Left lung (tissue), 10 donors: ENCODE measurements around the gene FAM185A. TPM values are rescaled to one million over a fixed set of nuclear protein-coding genes. Genes with fewer than 3 reads are reported as not detected.
"Not testable (repeated sequence)": the region's sequence is repeated elsewhere in the genome, so short reads cannot be mapped to it uniquely, and the experiment has no call there.

Experiments used
- ATAC-seq: fragments of 200-7000 bp; cut with Tn5 transposase; one replicate; pipeline ENCODE4 v1.9.1; 2020; ENCODE audit warnings: moderate library complexity
- DNase-seq, 4 donors: peaks; one replicate each; pipeline ENCODE4 v3.0.0-alpha.2; 2013 to 2020
- H3K27ac ChIP-seq, 2 donors: fragments of 200-600 bp; sonication (generic) in 1 of 2; one replicate each; pipeline versions ENCODE4 v1.5.0 to v1.8.0; 2020 to 2021
- H3K27me3 ChIP-seq, 2 donors: fragments of 200-600 bp; sonication (generic) in 1 of 2; one replicate each; pipeline versions ENCODE4 v1.5.0 to v1.8.0; 2020 to 2021
- H3K36me3 ChIP-seq, 2 donors: fragments of 200-600 bp; sonication (generic) in 1 of 2; one replicate each; pipeline versions ENCODE4 v1.5.0 to v1.8.0; 2020 to 2021
- H3K4me1 ChIP-seq, 2 donors: fragments of 200-600 bp; one replicate each; pipeline ENCODE4 v1.8.0; 2021
- H3K4me3 ChIP-seq, 2 donors: fragments of 200-600 bp; sonication (generic) in 1 of 2; one replicate each; pipeline versions ENCODE4 v1.5.0 to v1.8.0; 2020 to 2021; ENCODE audit warnings: mild to moderate bottlenecking in 1 of 2
- H3K9me3 ChIP-seq, 2 donors: fragments of 200-600 bp; sonication (generic) in 1 of 2; one replicate each; pipeline versions ENCODE4 v1.5.0 to v1.8.0; 2020 to 2021
- CTCF ChIP-seq, 2 donors: fragments of 200-600 bp; sonication (generic) in 1 of 2; IDR thresholded peaks; one replicate each; pipeline versions ENCODE4 v1.5.0 to v1.8.0; 2021; ENCODE audit warnings: antibody characterized with exemption in 2 of 2
- intact Hi-C, 2 donors: fragments of 100-400 bp; cut with DNase I; formaldehyde crosslinking; loops; one replicate each; pipeline versions ENCODE4 v1.11.2 to v1.14.2; 2022
- polyA plus RNA-seq, 6 donors: library from polyadenylated mRNA; unstranded; fragments of 120-200 nt; gene quantifications; one replicate each; pipeline ENCODE4 v1.2.1, GENCODE V29; 2013; ENCODE audit not compliant: insufficient read length in 6 of 6
- total RNA-seq, 2 donors: library from RNA; stranded (reverse); fragmentation: NEBNext Ultra II Directional; extraction: Animal tissue kit (Norgen Biotek cat#: 25700); gene quantifications; one replicate each; pipeline ENCODE4 v1.2.1, GENCODE V29; 2021
- donor health status: DM: no; HTN: yes; CAD: no.
- donor health status: DM: no; HTN: no; CAD: no.

The FAM185A gene
- total and polyA plus RNA-seq, 8 donors, result 7.1 to 15.1 (median 12.2) TPM

DNA sequence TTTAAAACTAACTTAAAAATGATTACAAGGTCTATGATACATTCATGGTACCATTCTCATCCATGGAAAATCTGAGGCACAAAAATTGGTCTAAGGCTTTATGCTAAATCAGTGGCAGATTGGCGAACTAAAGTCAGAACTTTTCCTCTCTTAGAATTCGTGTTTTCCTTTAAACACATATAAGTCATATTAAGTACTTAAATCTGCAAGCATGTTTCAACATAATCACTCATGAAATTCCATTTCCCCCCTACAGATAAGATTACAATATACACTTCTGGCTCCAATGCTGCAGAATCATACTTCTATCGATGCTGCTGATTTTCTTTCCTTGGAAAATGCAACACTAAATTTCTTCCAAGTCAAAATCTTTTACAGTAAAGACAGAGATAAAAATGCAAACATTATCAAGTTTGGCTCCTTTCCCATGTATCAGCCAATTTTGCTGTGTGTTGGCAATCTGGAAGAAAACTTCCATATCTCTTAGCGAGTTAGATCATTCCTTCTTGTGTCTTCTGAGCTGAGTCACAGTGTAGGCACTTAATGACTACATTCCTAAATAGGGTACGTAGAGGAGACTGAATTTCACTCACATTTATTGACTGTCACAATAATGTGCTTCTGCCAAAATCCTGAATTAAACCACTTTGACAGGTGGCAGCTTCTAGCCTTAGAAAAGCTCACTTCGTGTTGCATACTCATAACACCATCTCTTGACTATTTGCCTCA lies 87.6 kb downstream of the FAM185A start:
- no peak for TF ChIP-seq CTCF (IDR thresholded peaks at IDR 0.05)
- intact Hi-C loops, result no loop called here
- H3K4me3 ChIP-seq, result no peak overlapping the region
- no peaks in the 10 kb centered on the region for H3K4me1 ChIP-seq
- no peaks in the 10 kb centered on the region for H3K27me3 ChIP-seq
- no peaks in the 10 kb centered on the region for H3K36me3 ChIP-seq
- no peaks in the 10 kb centered on the region for H3K9me3 ChIP-seq
- peak overlapping the region in 1 of 2 donors; percentile 33 for H3K27ac ChIP-seq
- peak in 2 of 4 donors; percentile 64 for DNase-seq
- peak; percentile 58 for ATAC-seq

DNA sequence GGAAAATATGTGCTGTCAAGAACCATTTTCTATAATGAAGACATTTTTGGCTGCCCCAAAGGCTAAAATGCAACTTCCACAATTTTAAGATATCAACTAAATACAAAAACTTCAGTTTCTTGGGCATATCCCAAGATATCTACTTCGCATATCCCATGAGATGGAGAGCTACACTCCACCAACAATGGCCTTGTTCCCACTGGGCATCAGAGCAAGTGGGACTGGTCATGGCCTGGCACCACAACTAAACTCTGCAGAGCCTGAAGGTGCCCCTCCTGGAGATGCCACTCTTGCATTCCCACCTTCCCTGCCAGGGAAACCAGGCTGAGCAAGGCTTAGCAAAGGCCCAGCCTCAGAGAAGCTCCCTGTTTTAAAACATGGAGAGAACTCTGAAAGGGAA lies 88.2 kb downstream of the FAM185A start:
- no peak for TF ChIP-seq CTCF (IDR thresholded peaks at IDR 0.05)
- Histone ChIP-seq H3K36me3 (no peaks in the 10 kb centered on the region), H3K27ac (peak overlapping the region in 1 of 2 donors; percentile 33), H3K4me3 (no peak overlapping the region), H3K4me1 (no peaks in the 10 kb centered on the region), H3K9me3 (no peaks in the 10 kb centered on the region), H3K27me3 (no peaks in the 10 kb centered on the region)
- ATAC-seq, result no peak
- no peak for DNase-seq
- intact Hi-C loops, result no loop called here

- H3K27ac ChIP-seq, result peak overlapping the region in 1 of 2 donors; percentile 33
- H3K4me3 ChIP-seq, result no peak overlapping the region
- no peaks in the 10 kb centered on the region for H3K9me3 ChIP-seq
- no peaks in the 10 kb centered on the region for H3K36me3 ChIP-seq
- ATAC-seq, result no peak
- intact Hi-C loops, result no loop called here
- TF ChIP-seq CTCF (IDR thresholded peaks at IDR 0.05), result no peak
- H3K4me1 ChIP-seq, result no peaks in the 10 kb centered on the region
- no peaks in the 10 kb centered on the region for H3K27me3 ChIP-seq
- no peak for DNase-seq
Observed at GRCh38 chr7:102837802-102838201, 89.0 kb downstream of the FAM185A start.

- H3K27ac ChIP-seq, ATAC-seq, DNase-seq, H3K27me3 ChIP-seq, H3K36me3 ChIP-seq, H3K4me3 ChIP-seq, intact Hi-C loops, H3K9me3 ChIP-seq, H3K4me1 ChIP-seq: not testable (repeated sequence)
Observed at GRCh38 chr7:102838572-102839101, 89.8 kb downstream of the FAM185A start.

- Histone ChIP-seq H3K27me3 (no peaks in the 10 kb centered on the region), H3K9me3 (no peaks in the 10 kb centered on the region), H3K4me3 (no peak overlapping the region), H3K27ac (no peak overlapping the region), H3K4me1 (no peaks in the 10 kb centered on the region), H3K36me3 (no peaks in the 10 kb centered on the region)
- TF ChIP-seq CTCF (IDR thresholded peaks at IDR 0.05), result no peak
- ATAC-seq (no peak), DNase-seq (no peak)
- intact Hi-C loops, result no loop called here
Observed at GRCh38 chr7:102840404-102840803, 91.6 kb downstream of the FAM185A start.
